Measurements from ENCODE around the gene GALNTL6. TPM values are rescaled to one million over a fixed set of nuclear protein-coding genes. Genes with fewer than 3 reads are reported as not detected.

The GALNTL6 gene
- total and polyA plus RNA-seq, 2 donors (not counting 1 experiment from before 2014, with no cell fraction given) = 0.99 to 1.1 TPM

DNA sequence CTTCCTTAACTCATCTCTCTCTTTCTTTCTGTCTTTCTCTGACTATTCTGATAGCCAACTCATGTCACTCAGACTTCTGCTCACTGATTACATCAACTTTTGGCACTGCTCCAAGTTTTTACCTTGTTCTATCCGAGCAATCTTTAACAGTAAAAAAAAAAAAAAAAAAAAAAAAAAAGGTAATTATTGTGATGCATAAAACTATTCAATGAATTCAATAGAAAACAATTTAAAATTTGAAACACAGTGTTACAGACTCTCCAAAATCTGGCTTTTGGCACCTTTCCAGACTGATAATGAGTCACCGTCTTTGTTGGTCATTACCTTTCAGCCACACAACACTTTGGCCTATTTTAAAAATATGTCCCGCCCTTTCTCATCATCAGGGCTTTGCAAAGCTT is 229.5 kb downstream of the GALNTL6 start:
- TF ChIP-seq EZH2 (IDR thresholded peaks at IDR 0.05; ENCODE audit: borderline replicate concordance, insufficient read depth, low read depth, low read length, poor library complexity, severe bottlenecking) = no peak
- TF ChIP-seq, protein P1, sequence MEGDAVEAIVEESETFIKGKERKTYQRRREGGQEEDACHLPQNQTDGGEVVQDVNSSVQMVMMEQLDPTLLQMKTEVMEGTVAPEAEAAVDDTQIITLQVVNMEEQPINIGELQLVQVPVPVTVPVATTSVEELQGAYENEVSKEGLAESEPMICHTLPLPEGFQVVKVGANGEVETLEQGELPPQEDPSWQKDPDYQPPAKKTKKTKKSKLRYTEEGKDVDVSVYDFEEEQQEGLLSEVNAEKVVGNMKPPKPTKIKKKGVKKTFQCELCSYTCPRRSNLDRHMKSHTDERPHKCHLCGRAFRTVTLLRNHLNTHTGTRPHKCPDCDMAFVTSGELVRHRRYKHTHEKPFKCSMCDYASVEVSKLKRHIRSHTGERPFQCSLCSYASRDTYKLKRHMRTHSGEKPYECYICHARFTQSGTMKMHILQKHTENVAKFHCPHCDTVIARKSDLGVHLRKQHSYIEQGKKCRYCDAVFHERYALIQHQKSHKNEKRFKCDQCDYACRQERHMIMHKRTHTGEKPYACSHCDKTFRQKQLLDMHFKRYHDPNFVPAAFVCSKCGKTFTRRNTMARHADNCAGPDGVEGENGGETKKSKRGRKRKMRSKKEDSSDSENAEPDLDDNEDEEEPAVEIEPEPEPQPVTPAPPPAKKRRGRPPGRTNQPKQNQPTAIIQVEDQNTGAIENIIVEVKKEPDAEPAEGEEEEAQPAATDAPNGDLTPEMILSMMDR (IDR thresholded peaks at IDR 0.05) = no peak
- DNase-seq (no peak), ATAC-seq (ENCODE audit: low read depth) (no peak)
- no peak overlapping the region for H3K4me3 ChIP-seq (ENCODE audit: control extremely low read depth in 1 of 5, extremely low read depth in 1 of 5, insufficient read depth in 1 of 5, low read depth in 2 of 5, low read length in 4 of 5)
- whole genome bisulfite sequencing (ENCODE audit: insufficient coverage) = 92% methylated on average over 2 of the region's 3 CpGs
- H3K27ac ChIP-seq (ENCODE audit: low read length in 2 of 2) = no peak overlapping the region
- no peak overlapping the region for H2AFZ ChIP-seq (ENCODE audit: insufficient read depth, low read depth, low read length, poor library complexity, severe bottlenecking)
- H3K27me3 ChIP-seq (replicated peaks in 1 of 4; ENCODE audit: control extremely low read depth in 1 of 4, control insufficient read depth in 3 of 4, insufficient read depth in 4 of 4, low read length in 3 of 4) = no peaks in the 10 kb centered on the region
- no peaks in the 10 kb centered on the region for H3K36me3 ChIP-seq (replicated peaks in 1 of 2; ENCODE audit: control extremely low read depth in 1 of 2, control insufficient read depth in 1 of 2, extremely low read depth in 1 of 2, insufficient read depth in 2 of 2, low read length in 1 of 2)
- H3K9ac ChIP-seq (ENCODE audit: low read length) = no peak overlapping the region
- Mint-ChIP-seq H3K4me1 (no peaks in the 10 kb centered on the region), H3K27me3 (no peaks in the 10 kb centered on the region), H3K4me3 (no peak overlapping the region), H3K9me3 (ENCODE audit: insufficient read depth) (no peaks in the 10 kb centered on the region), H3K27ac (no peak overlapping the region)
- intact Hi-C loops (cut with micrococcal nuclease) = no loop called here
- H3K9me3 ChIP-seq (ENCODE audit: control extremely low read depth in 1 of 3, control insufficient read depth in 2 of 3, insufficient read depth in 1 of 3, low read length in 2 of 3) = no peaks in the 10 kb centered on the region
- H3K4me2 ChIP-seq (replicated peaks; ENCODE audit: low read depth, low read length, poor library complexity, severe bottlenecking) = no peak overlapping the region
- H3K79me2 ChIP-seq (ENCODE audit: control insufficient read depth, insufficient read depth, low read length) = no peaks in the 10 kb centered on the region
- ChIA-PET POLR2A (no interaction called here), CTCF (no interaction called here)
- H3K4me1 ChIP-seq (ENCODE audit: control insufficient read depth in 2 of 2, insufficient read depth in 2 of 2, low read length in 2 of 2) = no peaks in the 10 kb centered on the region
- no peaks in the 10 kb centered on the region for H4K20me1 ChIP-seq (ENCODE audit: control insufficient read depth, insufficient read depth, low read length, poor library complexity, severe bottlenecking)

DNA sequence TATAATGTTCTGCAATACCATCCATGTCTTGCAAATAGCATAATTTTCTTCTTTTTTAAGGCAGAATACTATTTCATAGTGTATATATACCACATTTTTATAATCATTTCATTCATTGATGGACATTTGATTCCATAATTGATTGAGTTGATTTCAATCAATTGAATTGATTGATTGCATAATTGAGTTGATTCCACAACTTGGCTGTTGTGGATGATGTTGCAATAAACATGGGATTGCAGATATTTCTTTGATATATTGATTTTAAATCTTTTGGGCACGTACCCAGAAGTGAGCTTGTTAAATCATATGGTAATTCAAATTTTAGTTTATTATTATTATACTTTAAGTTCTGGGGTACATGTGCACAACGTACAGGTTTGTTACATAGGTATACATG is 232.8 kb downstream of the GALNTL6 start:
- H3K9ac ChIP-seq (ENCODE audit: low read length) = no peak overlapping the region
- no peak overlapping the region for H3K4me2 ChIP-seq (replicated peaks; ENCODE audit: low read depth, low read length, poor library complexity, severe bottlenecking)
- WGBS (ENCODE audit: insufficient coverage) = no CpG with 5 or more reads among the region's 2 CpGs
- ChIA-PET POLR2A (no interaction called here), CTCF (no interaction called here)
- H2AFZ ChIP-seq (ENCODE audit: insufficient read depth, low read depth, low read length, poor library complexity, severe bottlenecking) = no peak overlapping the region
- DNase-seq (no peak), ATAC-seq (ENCODE audit: low read depth) (no peak)
- no peaks in the 10 kb centered on the region for H3K9me3 ChIP-seq (ENCODE audit: control extremely low read depth in 1 of 3, control insufficient read depth in 2 of 3, insufficient read depth in 1 of 3, low read length in 2 of 3)
- TF ChIP-seq, protein P1 (IDR thresholded peaks at IDR 0.05) = no peak
- TF ChIP-seq EZH2 (IDR thresholded peaks at IDR 0.05; ENCODE audit: borderline replicate concordance, insufficient read depth, low read depth, low read length, poor library complexity, severe bottlenecking) = no peak
- H3K4me1 ChIP-seq (ENCODE audit: control insufficient read depth in 2 of 2, insufficient read depth in 2 of 2, low read length in 2 of 2) = no peaks in the 10 kb centered on the region
- no peak overlapping the region for H3K27ac ChIP-seq (ENCODE audit: low read length in 2 of 2)
- Mint-ChIP-seq H3K9me3 (ENCODE audit: insufficient read depth) (no peaks in the 10 kb centered on the region), H3K27me3 (no peaks in the 10 kb centered on the region), H3K27ac (no peak overlapping the region), H3K4me1 (no peaks in the 10 kb centered on the region), H3K4me3 (no peak overlapping the region)
- no peaks in the 10 kb centered on the region for H4K20me1 ChIP-seq (ENCODE audit: control insufficient read depth, insufficient read depth, low read length, poor library complexity, severe bottlenecking)
- H3K79me2 ChIP-seq (ENCODE audit: control insufficient read depth, insufficient read depth, low read length) = no peaks in the 10 kb centered on the region
- H3K27me3 ChIP-seq (replicated peaks in 1 of 4; ENCODE audit: control extremely low read depth in 1 of 4, control insufficient read depth in 3 of 4, insufficient read depth in 4 of 4, low read length in 3 of 4) = no peaks in the 10 kb centered on the region
- no peaks in the 10 kb centered on the region for H3K36me3 ChIP-seq (replicated peaks in 1 of 2; ENCODE audit: control extremely low read depth in 1 of 2, control insufficient read depth in 1 of 2, extremely low read depth in 1 of 2, insufficient read depth in 2 of 2, low read length in 1 of 2)
- intact Hi-C loops (cut with micrococcal nuclease) = no loop called here
- H3K4me3 ChIP-seq (ENCODE audit: control extremely low read depth in 1 of 5, extremely low read depth in 1 of 5, insufficient read depth in 1 of 5, low read depth in 2 of 5, low read length in 4 of 5) = no peak overlapping the region
